ENCODE measurements around the gene NAA20.
A peak's percentile ranks its signal among the peaks of the same experiment; 100 is the strongest.

Gene NAA20

DNA sequence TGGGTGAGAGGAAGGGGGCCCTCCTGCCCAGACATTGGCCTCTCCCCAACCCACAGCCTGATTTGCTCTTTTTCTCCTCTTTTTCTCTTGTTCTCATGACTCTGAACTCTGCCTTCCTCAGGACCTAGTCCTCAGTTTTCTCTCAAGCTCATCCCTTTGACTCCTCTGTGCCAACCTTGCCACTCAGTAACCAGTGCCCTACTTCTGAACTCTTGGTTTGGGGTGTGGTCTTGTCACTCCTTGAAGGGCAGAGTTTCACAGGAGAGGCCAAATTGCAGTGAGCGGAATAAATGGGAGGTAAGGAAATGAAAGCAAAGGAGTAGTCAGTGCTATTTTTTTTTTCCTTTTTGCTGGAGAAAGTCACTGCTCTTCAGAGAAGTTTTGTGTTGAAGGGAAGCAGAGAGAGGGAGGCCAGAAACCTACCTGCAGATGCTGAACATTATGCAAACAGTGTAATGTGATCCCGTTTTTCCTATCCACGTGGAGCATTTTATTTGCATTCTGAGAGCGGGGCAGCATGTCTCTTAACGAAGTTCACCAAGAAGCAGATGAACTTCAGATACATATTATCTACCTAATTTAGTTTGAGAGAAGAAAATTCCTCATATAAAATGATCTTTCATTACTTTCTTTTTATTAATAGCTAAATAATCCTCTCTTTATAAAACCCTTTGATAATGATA, 62.1 kb downstream of the NAA20 start:
- DNase-seq: peak; percentile 78

Measured in NCI-H2171 (cell line).